Right renal pelvis (tissue), 4 donors: ENCODE data around the gene GAS7. TPM values are rescaled to one million over a fixed set of nuclear protein-coding genes. Genes with fewer than 3 reads are reported as not detected.

ENCODE experiments used
- DNase-seq, 4 donors: peaks; one replicate each; pipeline ENCODE4 v3.0.0-alpha.2; 2013; ENCODE audit warnings: low read depth in 4 of 4, low spot score in 3 of 4, missing footprints in 1 of 4
- polyA plus RNA-seq, 4 donors: library from polyadenylated mRNA; unstranded; fragments of 120-200 nt; gene quantifications; one replicate each; pipeline ENCODE4 v1.2.1, GENCODE V29; 2013; ENCODE audit not compliant: insufficient read length in 4 of 4

GAS7 gene
- polyA plus RNA-seq, 4 donors = 16.2 to 19.7 (median 17.2) TPM

DNA sequence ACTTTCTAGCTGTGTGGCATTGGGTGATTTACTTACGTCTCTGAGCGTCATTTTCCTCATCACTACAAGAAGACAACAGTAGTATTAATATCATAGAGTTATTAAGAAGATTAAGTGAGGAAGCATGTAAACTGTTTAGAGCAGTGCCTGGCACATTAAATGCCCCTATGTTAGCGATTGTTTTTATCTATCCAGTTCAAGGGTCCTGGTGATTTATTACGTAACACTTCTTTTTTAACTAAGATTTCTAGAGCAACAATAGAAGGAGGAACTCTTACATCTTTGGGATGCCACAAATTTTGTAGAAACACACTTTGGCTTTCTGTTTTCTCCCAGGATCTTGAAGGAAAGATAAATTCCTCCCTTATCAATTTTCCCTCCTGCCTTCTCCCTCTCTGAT, 3.3 kb upstream of the GAS7 start:
- DNase-seq = no peak

- no peak for DNase-seq
Observed at GRCh38 chr17:10200645-10201044, 2.2 kb upstream of the GAS7 start.

DNA sequence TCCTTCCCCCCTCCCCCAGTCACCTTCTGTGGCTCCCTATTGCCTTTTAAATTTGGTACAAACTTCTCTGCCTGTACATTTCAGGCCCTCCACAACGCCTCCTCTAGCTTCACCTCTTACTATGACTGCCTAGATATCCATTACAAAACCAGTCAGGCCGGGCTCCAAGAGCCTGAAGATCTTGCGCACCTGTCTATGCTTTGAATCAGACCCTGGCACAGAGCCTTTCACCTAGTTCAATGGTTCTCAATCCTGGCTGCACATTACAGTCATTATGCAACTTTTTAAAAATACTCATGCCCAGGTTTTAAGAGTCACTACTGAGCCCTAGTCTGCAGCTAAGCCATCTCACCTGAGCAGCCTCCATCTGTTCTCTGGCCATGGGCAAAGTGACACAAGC, 1.6 kb upstream of the GAS7 start:
- DNase-seq = no peak

DNA sequence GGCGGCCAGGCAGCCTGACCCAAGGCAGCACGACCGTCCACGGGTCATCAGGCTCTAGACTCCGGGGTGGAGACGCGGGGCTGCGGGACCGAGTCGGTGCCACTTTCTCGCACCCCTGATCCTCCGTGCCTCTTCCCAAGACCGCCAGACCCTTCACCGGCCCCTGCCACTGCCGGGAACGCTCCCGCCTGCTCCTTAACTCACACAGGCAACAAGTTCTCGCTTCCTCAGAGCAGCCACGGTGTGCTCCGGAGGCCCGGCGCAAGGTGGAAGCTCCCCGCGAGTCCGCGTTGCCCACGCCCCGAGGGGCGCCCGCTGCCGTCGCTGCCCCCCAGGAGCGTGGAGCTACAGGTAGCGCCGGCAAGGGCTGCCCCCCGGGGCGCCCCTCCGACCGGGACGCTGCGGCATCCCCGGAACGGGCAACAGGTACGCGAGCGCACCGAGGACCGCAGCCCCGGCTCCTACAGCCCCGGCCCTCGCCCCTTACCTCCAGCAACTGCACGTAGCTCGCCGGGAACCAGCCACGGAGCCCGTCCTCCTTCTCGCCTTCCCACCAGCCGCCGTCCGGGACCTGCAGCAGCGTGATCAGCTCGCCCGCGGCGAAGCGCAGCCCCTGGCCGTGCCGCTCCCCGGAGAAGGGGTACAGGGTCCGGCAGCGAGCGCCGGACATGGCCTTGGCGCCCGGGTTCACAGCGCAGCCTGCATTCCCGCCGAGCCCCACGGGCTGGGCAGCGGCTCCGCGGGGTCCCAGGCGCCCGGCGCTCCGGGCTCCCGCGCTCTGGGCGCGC, 491 bp downstream of the GAS7 start:
- DNase-seq = no peak

- no peak for DNase-seq
Observed at GRCh38 chr17:10197362-10197720, 1.1 kb downstream of the GAS7 start.

- DNase-seq = no peak
Observed at GRCh38 chr17:10196941-10197340, 1.5 kb downstream of the GAS7 start.

- DNase-seq = no peak
Observed at GRCh38 chr17:10196384-10196895, 2.0 kb downstream of the GAS7 start.

DNA sequence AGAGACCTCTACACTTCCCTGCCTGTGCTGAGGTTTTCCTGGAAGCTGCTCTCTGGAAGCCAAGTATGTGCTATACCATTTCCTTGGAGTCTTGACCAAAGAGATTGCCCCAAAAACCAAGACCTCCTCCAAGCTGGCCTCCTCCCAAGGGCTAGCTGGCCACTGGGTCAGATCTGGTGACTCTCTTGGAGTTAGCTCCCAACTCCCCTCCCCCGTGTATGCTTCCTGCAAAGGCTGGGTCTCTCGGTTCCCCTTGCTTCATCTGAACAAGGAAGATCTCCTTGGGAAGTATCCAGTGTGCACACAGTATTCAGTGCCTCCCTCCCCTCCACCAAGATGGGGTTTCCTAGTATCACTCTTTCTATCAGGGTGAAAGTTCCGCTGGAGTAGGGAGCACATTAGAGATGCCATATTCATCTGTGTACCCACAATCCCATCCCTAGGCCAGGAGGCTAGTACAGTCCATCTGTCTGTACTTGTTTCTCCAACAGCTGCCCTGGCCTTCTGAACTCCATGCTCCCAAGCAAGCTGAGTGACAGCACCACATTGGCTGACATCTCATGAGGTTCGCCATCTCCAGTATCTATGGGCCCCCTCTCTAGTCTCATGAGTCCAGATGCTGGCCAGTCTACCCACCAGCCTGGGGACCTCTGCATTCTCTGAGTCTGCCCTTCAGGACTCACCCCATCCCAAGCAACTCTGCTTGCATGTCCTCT, 3.2 kb downstream of the GAS7 start:
- DNase-seq = no peak

DNA sequence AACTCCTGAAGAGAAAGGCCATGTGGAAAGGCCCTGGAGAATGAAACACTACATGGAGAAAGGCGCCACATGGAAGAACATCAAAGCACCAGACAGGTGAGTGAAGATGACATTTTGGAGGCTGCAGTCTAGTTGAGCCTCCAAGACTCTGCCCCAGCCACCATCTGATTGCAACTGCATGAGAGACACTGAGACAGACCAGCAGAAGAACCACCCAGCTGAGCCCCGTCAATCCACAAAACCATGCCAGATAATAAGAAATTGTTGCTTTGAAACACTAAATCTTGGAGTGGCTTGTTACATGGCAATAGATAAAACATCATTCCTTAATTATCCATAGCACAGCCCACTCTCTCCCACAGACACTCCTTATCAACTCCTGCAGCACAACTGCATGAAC, 4.8 kb downstream of the GAS7 start:
- no peak for DNase-seq

DNA sequence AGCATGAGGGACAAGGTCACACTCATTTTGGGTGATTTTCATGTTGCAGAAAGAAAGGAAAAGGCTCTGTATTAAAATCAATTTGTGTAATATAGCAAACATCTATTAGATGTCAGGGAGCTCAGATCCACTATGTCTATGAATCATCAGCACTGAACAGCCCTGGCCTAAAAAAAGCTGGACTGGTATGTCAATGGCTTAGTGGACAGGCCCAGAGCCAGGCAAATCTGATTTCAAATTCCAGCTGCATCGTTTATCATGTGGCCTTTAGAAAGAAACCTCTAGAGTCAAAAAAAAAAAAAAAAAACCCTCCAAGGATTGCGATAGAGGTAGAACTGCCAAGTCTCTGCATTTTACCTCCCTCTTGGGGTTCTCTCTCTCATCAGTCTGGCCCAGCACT, 5.4 kb downstream of the GAS7 start:
- no peak for DNase-seq

DNA sequence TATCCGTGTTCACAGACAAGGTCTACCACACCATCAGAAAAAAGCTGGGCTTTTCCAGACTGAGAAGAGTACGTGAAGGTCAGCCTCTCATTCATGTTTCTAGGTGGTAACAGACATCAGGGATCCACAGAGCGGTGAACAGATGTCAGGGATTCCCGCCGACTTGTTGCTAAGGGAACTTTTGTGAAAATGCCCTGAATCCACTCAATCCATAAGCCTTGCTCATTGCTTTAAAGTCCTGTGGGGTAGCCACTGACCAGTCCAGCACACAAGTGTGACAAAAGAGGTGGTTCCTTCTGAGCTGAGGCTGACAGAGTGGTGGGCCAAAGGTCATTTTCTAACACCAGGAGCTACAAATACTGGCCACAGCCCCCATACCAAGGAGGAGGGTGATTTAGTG, 5.9 kb downstream of the GAS7 start:
- DNase-seq = no peak

GRCh38 chr17:10187456-10187855, 10.9 kb downstream of the GAS7 start:
- DNase-seq = no peak

GRCh38 chr17:10186771-10187410, 11.5 kb downstream of the GAS7 start:
- no peak for DNase-seq

GRCh38 chr17:10183931-10184930, 14.2 kb downstream of the GAS7 start:
- no peak for DNase-seq

- DNase-seq = no peak
Observed at GRCh38 chr17:10182785-10183184, 15.6 kb downstream of the GAS7 start.

DNA sequence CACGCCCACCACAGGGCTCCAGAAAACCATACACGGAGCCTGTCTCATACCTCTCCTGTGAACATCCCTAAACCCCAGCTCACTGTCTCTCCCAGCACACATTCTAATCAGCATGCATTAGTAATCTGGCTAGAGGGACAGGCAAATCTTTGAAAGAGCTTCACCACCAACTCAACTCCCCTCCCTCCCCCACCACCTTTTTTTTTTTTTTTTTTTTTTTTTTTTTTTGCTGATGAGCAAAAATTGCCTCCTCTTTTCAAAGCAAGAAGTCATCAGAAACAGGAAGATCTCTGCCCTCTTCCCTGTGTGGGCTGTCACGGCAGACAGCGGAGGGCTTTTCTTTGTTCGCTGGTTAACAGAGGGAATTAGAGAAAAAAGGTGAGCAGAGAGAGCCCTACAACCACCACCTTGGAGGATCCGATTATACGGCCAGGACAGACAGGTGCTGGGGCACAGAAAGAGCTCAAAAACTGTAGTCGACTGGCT, 19.9 kb downstream of the GAS7 start:
- DNase-seq = no peak

DNA sequence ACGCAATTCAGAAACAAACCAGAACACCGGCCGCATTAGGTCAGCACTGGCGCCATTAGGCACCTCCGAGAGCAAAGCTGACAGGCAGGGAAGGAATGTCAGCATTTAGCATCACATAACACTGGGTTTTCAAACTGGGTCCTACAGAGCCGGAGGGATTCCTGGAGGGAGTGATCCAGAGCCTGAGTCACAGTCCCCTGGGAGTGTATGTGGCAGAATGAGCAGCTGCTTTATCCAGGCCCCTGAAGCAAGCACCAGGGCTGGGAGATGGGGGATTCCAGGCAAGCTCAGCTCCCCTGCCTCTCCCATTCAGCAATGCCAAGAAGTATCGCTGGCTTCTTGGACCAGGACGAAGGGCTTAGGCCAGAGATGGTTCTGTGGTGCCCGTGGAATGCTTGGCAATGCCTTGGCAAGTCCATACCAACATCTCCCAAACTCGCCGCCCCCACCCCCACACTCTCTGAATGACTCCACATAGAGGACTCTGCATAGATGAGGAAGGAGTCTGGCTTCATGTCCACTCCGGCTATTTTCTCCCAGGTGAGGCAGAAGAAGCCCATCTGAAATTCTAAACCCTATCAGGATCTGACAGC, 20.4 kb downstream of the GAS7 start:
- no peak for DNase-seq

DNA sequence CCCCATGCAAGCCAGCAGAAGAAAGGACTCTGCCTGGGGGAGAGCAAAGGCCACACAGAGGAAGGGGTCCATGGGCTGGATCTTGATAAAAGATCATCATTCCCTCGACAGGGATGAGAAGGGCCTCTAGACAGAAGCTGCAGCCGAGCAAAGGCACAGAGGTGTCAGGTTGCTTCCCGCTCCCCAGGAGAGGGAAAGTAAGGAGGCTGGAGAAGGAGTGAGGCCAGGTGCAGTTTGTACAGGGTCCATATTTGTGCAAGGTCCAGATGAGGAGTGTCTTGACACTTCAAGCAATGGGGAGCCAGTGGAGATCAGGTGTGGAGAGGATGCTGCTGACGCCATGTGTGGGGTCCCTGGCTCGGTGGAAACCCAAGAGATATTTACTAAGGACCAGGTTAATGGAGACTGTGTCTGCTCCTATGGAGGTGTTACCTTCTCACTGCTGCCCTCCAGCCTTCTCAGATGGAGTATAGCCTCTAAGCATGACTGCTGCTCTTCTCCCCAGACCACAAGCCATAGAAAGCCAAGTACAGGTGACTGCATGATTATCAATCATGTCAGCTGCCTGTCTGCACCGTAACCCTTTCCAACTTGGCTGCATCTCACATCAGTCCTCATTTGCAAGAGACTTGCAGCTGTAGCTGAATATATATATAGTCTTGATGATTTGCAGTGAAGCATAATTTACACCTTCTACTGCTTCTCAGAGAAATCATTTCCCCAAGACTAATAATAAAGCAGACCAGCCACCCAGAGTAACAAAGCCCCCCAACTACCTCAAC, 21.1 kb downstream of the GAS7 start:
- no peak for DNase-seq

GRCh38 chr17:10173913-10174312, 24.5 kb downstream of the GAS7 start:
- no peak for DNase-seq
